IMR-90 (cell line): ENCODE data around the gene TSC22D3. TPM values are rescaled to one million over a fixed set of nuclear protein-coding genes. Genes with fewer than 3 reads are reported as not detected.

Source experiments
- ATAC-seq: fragments of 200-7000 bp; cut with Tn5 transposase; 2 replicates; pipeline ENCODE4 v1.9.1; 2020; ENCODE audit warnings: low read depth, mild to moderate bottlenecking, moderate library complexity
- BruUV-seq: library from RNA; stranded (reverse); fragments of 400-500 nt; replicated peaks from 2 replicates; lab custom pipeline; 2021; lab: Mats Ljungman, UMichigan
- CTCF ChIA-PET: fragments of 300-600 bp; formaldehyde crosslinking; extraction: SDS; loops from one replicate; lab custom pipeline; 2021; ENCODE audit warnings: antibody characterized with exemption; lab: Yijun Ruan, JAX
- POLR2A ChIA-PET: fragments of 300-600 bp; sonication (Branson Sonifier 250); formaldehyde crosslinking; loops from one replicate; lab custom pipeline; 2022; ENCODE audit warnings: antibody characterized with exemption; ENCODE audit not compliant: unreplicated experiment; lab: Charles Lee
- DNase-seq: peaks from one replicate; pipeline ENCODE4 v3.0.0; 2013
- H2AFZ ChIP-seq: replicated peaks from 2 replicates; pipeline ENCODE3; 2013; ENCODE audit warnings: low read length, mild to moderate bottlenecking; ENCODE audit not compliant: poor library complexity
- H2AK5ac ChIP-seq: 2 replicates; pipeline ENCODE4 v1.6.1; 2013; ENCODE audit warnings: low read depth, low read length, inconsistent platforms
- H2AK9ac ChIP-seq: replicated peaks from 2 replicates; pipeline ENCODE3; 2013; ENCODE audit warnings: mild to moderate bottlenecking, low read depth, low read length, moderate library complexity; ENCODE audit not compliant: poor library complexity
- H2BK120ac ChIP-seq: 2 replicates; pipeline ENCODE4 v1.6.1; 2013; ENCODE audit warnings: low read depth, low read length, inconsistent platforms
- H2BK15ac ChIP-seq: 3 replicates; pipeline ENCODE4 v1.6.1; 2013; ENCODE audit warnings: low read depth, low read length, inconsistent platforms
- H2BK20ac ChIP-seq: 2 replicates; pipeline ENCODE4 v1.6.1; 2013; ENCODE audit warnings: low read depth, mild to moderate bottlenecking, inconsistent platforms, low read length, moderate library complexity
- H2BK5ac ChIP-seq: 2 replicates; pipeline ENCODE4 v1.6.1; 2013; ENCODE audit warnings: mild to moderate bottlenecking, low read depth, low read length, inconsistent platforms; ENCODE audit not compliant: poor library complexity, severe bottlenecking
- H3K14ac ChIP-seq: replicated peaks from 2 replicates; pipeline ENCODE4 v1.6.1; 2013; ENCODE audit warnings: low read depth, low read length, inconsistent platforms
- H3K18ac ChIP-seq: 2 replicates; pipeline ENCODE4 v1.6.1; 2013; ENCODE audit warnings: low read depth, low read length, control low read depth
- H3K23ac ChIP-seq: 2 replicates; pipeline ENCODE4 v1.6.1; 2013; ENCODE audit warnings: low read depth, low read length, inconsistent platforms
- H3K27ac ChIP-seq: 2 replicates; pipeline ENCODE4 v1.5.1; 2013; ENCODE audit warnings: mild to moderate bottlenecking, control low read depth, low read length; ENCODE audit not compliant: insufficient read depth
- H3K27me3 ChIP-seq: 2 replicates; pipeline ENCODE4 v1.6.1; 2013; ENCODE audit warnings: low read length; ENCODE audit not compliant: control insufficient read depth, insufficient read depth
- H3K36me3 ChIP-seq: 2 replicates; pipeline ENCODE4 v1.6.1; 2013; ENCODE audit warnings: low read length, mixed read lengths; ENCODE audit not compliant: control insufficient read depth, insufficient read depth
- H3K4ac ChIP-seq: 2 replicates; pipeline ENCODE4 v1.6.1; 2013; ENCODE audit warnings: low read depth, low read length, inconsistent platforms
- H3K4me1 ChIP-seq: 2 replicates; pipeline ENCODE4 v1.6.1; 2013; ENCODE audit warnings: low read length, mixed read lengths; ENCODE audit not compliant: control insufficient read depth, insufficient read depth
- H3K4me2 ChIP-seq: 2 replicates; pipeline ENCODE4 v1.6.1; 2013; ENCODE audit warnings: low read depth, mild to moderate bottlenecking, control low read depth, low read length, moderate library complexity
- H3K4me3 ChIP-seq: 2 replicates; pipeline ENCODE4 v1.5.1; 2013; ENCODE audit warnings: low read depth, mild to moderate bottlenecking, control low read depth, low read length, moderate library complexity; ENCODE audit not compliant: insufficient read depth
- H3K56ac ChIP-seq: 2 replicates; pipeline ENCODE4 v1.6.1; 2013; ENCODE audit warnings: low read length, inconsistent platforms; ENCODE audit not compliant: insufficient read depth; ENCODE audit errors: extremely low read depth
- H3K79me1 ChIP-seq, 2 experiments: 2 replicates each; pipeline ENCODE4 v1.6.1; 2013; ENCODE audit warnings: low read length in 2 of 2, inconsistent platforms in 1 of 2, low read depth in 1 of 2
- H3K9ac ChIP-seq: 2 replicates; pipeline ENCODE4 v1.6.1; 2013; ENCODE audit warnings: low read depth, low read length, control low read depth
- H3K9me1 ChIP-seq: 2 replicates; pipeline ENCODE4 v1.6.1; 2013; ENCODE audit warnings: low read length, inconsistent platforms; ENCODE audit not compliant: insufficient read depth
- H3K9me3 ChIP-seq: 2 replicates; pipeline ENCODE4 v1.6.1; 2013; ENCODE audit warnings: low read length; ENCODE audit not compliant: control insufficient read depth, insufficient read depth
- H4K20me1 ChIP-seq: 2 replicates; pipeline ENCODE4 v1.6.1; 2013; ENCODE audit warnings: low read length, inconsistent platforms; ENCODE audit not compliant: insufficient read depth
- H4K5ac ChIP-seq: 2 replicates; pipeline ENCODE4 v1.6.1; 2013; ENCODE audit warnings: mild to moderate bottlenecking, low read depth, low read length, control low read depth
- H4K8ac ChIP-seq, 2 experiments: 2 replicates each; pipeline ENCODE4 v1.6.1; 2013; ENCODE audit warnings: low read depth in 2 of 2, low read length in 2 of 2, control low read depth in 1 of 2, inconsistent platforms in 1 of 2
- H4K91ac ChIP-seq: 2 replicates; pipeline ENCODE4 v1.6.1; 2013; ENCODE audit warnings: low read depth, low read length, inconsistent platforms; ENCODE audit not compliant: insufficient read depth
- CEBPB ChIP-seq: IDR thresholded peaks from 2 replicates; pipeline ENCODE4 v1.6.1; 2012; ENCODE audit warnings: low read depth, low read length, improper control_type of control experiment
- CTCF ChIP-seq: conservative IDR thresholded peaks from 2 replicates; pipeline ENCODE4 v1.5.1; 2012; ENCODE audit warnings: mild to moderate bottlenecking, low read depth, low read length, improper control_type of control experiment
- MAZ ChIP-seq: IDR thresholded peaks from 2 replicates; pipeline ENCODE4 v1.6.1; 2012; ENCODE audit warnings: low read depth, mild to moderate bottlenecking, low read length, improper control_type of control experiment, moderate library complexity, borderline replicate concordance
- NFE2L2 ChIP-seq: fragments of 150-350 bp; IDR thresholded peaks from 2 replicates; pipeline ENCODE4 v1.6.1; 2016; ENCODE audit warnings: low read depth, mild to moderate bottlenecking, low read length
- RAD21 ChIP-seq: IDR thresholded peaks from 2 replicates; pipeline ENCODE4 v1.6.1; 2012; ENCODE audit warnings: low read length, improper control_type of control experiment
- SMC3 ChIP-seq: fragments of 150-350 bp; IDR thresholded peaks from 2 replicates; pipeline ENCODE4 v1.6.1; 2016; ENCODE audit warnings: low read depth, mild to moderate bottlenecking, antibody characterized with exemption, low read length, moderate library complexity
- WGBS, 2 experiments: methylation state at CpG; one replicate each; pipeline versions ENCODE4 v1.1.5 to v1.1.7; 2013; ENCODE audit warnings: missing lambda C conversion rate in 2 of 2; ENCODE audit not compliant: insufficient read length in 1 of 2; ENCODE audit errors: extremely low coverage in 2 of 2; 5-methylcytosine and 5-hydroxymethylcytosine counted together
- dilution Hi-C: fragments of 300-500 bp; cut with HindIII; formaldehyde crosslinking; loops from one replicate; pipeline ENCODE4 v1.14.3; 2018; ENCODE audit warnings: low sequenced_read_pairs; ENCODE audit not compliant: unreplicated experiment
- in situ Hi-C: fragments of 300-500 bp; cut with MboI; formaldehyde crosslinking; loops from 3 replicates; pipeline ENCODE4 v1.14.3; 2019; ENCODE audit warnings: low sequenced_read_pairs, inconsistent platforms, mixed read lengths
- intact Hi-C: fragments of 100-400 bp; cut with micrococcal nuclease; formaldehyde crosslinking; loops from 2 replicates; pipeline ENCODE4 v1.10.0; 2022
- polyA plus RNA-seq, 3 experiments: library from polyadenylated mRNA; depleted of rRNA; stranded (reverse); fragments of >200 nt; gene quantifications; 2 replicates each; pipeline ENCODE4 v1.2.3, GENCODE V29; 2012; ENCODE audit warnings: low replicate concordance in 1 of 3
- total RNA-seq: library from RNA; depleted of rRNA; stranded (reverse); fragments of >200 nt; gene quantifications from 2 replicates; pipeline ENCODE4 v1.2.3, GENCODE V29; 2012

Gene TSC22D3
- total and polyA plus RNA-seq, 2 of the 4 experiments (the other 2 are of a cell fraction), result 9.9 to 14.0 TPM

DNA sequence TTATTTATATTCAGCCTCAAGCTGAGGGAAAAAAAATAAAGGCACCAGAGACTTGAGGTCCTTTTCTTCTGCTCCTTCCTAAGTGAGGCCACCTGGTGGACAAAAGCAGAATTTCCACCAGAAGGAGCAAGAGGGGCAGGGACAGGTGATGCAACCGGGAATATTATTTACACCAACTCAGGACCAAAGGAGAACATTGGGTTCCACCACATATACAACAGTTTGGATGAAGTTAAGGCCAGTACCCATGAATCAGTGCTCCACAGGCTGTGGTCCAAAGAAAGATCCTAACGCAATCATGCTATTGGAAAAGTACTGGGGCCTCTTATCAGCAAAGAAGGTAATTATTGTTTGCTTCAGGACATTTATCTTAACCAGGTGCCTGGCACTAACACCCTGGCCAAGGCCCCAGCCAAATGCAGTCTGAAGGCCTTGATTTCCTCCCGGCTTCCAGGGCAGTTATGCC lies 57.4 kb downstream of the TSC22D3 start:
- Histone ChIP-seq H3K4me2 (no peak overlapping the region), H2AK5ac (no peak overlapping the region), H3K4ac (peak overlapping the region; percentile 54; the same call in 1 of the 2 replicates), H3K18ac (no peak overlapping the region), H3K4me1 (peaks cover 6% of the 10 kb centered on the region; the same call in 1 of the 2 replicates), H2AFZ (no peak overlapping the region), H3K9me3 (no peaks in the 10 kb centered on the region), H2BK5ac (no peak overlapping the region), H4K91ac (peak overlapping the region; percentile 82), H2BK120ac (peak overlapping the region; percentile 48), H4K20me1 (no peaks in the 10 kb centered on the region), H2AK9ac (no peak overlapping the region), H3K14ac (no peak overlapping the region), H3K27me3 (peaks cover 22% of the 10 kb centered on the region), H3K27ac (no peak overlapping the region), H2BK15ac (no peak overlapping the region), H2BK20ac (peak overlapping the region; percentile 22), H3K23ac (no peak overlapping the region), H3K9me1 (peaks cover 15% of the 10 kb centered on the region), H4K8ac (peak overlapping the region in 1 of 2 experiments; percentile 44; a peak in 1 of 4 replicates), H3K9ac (no peak overlapping the region), H3K36me3 (peaks cover 3% of the 10 kb centered on the region; the same call in 1 of the 2 replicates), H3K79me1 (peaks cover 0 to 14% of the 10 kb centered on the region in 2 experiments; a peak in 2 of 4 replicates), H3K4me3 (no peak overlapping the region), H4K5ac (no peak overlapping the region), H3K56ac (no peak overlapping the region)
- BruUV-seq, result no TSS peak
- ChIA-PET CTCF (interaction anchor here (0.6 to 1.1 kb wide), 3 partner anchors 59 to 83 kb away, joined by 3 read pairs; no protein-coding TSS in a partner anchor), POLR2A (no interaction called here)
- ATAC-seq, result no peak
- DNase-seq, result peak; percentile 78
- TF ChIP-seq NFE2L2 (no peak), MAZ (0 out of 2 replicates have a peak, but pooled peaks have one; percentile 28), CEBPB (peak; percentile 91), SMC3 (peak; percentile 86), CTCF (peak; percentile 82), RAD21 (peak; percentile 70)
- intact Hi-C loops, result loop anchor here (1.0 to 5.0 kb wide), 4 partner anchors 59 to 691 kb away; partner anchors contain the start of gene NCBP2L
- no CpG with 5 or more reads among the region's 3 CpGs for WGBS, 2 experiments
- dilution Hi-C loops, result no loop called here
- in situ Hi-C loops, result loop anchor here (5.0 kb wide), 1 partner anchor 41 kb away; no protein-coding TSS in a partner anchor
